HepG2 (cell line): ENCODE measurements around the gene MYOM1. TPM values are rescaled to one million over a fixed set of nuclear protein-coding genes. Genes with fewer than 3 reads are reported as not detected.

Experiments used
- ATAD3A ChIP-seq: sonication (generic); formaldehyde crosslinking; IDR thresholded peaks from 2 replicates; pipeline ENCODE4 v1.4.0; 2020; ENCODE audit warnings: missing genetic modification reagents
- CC2D1A ChIP-seq: sonication (generic); formaldehyde crosslinking; IDR thresholded peaks from 2 replicates; pipeline ENCODE4 v1.8.1; 2023; ENCODE audit warnings: mild to moderate bottlenecking, missing genetic modification reagents
- ERF ChIP-seq: IDR thresholded peaks from 2 replicates; pipeline ENCODE4 v1.6.1; 2018; ENCODE audit warnings: missing biosample characterization, missing genetic modification reagents
- FOXA1 ChIP-seq, 2 experiments: fragments of 450-650 bp in 1 of 2; sonication (generic) in 1 of 2; formaldehyde crosslinking in 1 of 2; IDR thresholded peaks; 2 replicates each; pipeline versions ENCODE4 v1.4.0 to v1.6.1; 2016 to 2020; ENCODE audit warnings: missing genetic modification reagents in 1 of 2
- HMG20B ChIP-seq: conservative IDR thresholded peaks from 2 replicates; pipeline ENCODE4 v1.6.1; 2016; ENCODE audit warnings: missing genetic modification reagents, missing compliant biosample characterization
- HNF4A ChIP-seq: sonication (generic); formaldehyde crosslinking; IDR thresholded peaks from 2 replicates; pipeline ENCODE4 v1.4.0; 2020; ENCODE audit warnings: missing genetic modification reagents
- MAFG ChIP-seq: sonication (generic); formaldehyde crosslinking; IDR thresholded peaks from 2 replicates; pipeline ENCODE4 v1.5.1; 2020; ENCODE audit warnings: mild to moderate bottlenecking, missing genetic modification reagents
- MEIS2 ChIP-seq: sonication (generic); formaldehyde crosslinking; IDR thresholded peaks from 2 replicates; pipeline ENCODE4 v1.9.0; 2021; ENCODE audit warnings: mild to moderate bottlenecking, missing genetic modification reagents
- MXI1 ChIP-seq: IDR thresholded peaks from 3 replicates; pipeline ENCODE4 v1.6.1; 2012; ENCODE audit warnings: low read depth, low read length, inconsistent platforms, borderline replicate concordance
- PAX8 ChIP-seq: sonication (generic); formaldehyde crosslinking; IDR thresholded peaks from 2 replicates; pipeline ENCODE4 v1.8.0; 2022; ENCODE audit warnings: mild to moderate bottlenecking, missing genetic modification reagents, borderline replicate concordance
- TGIF2 ChIP-seq: IDR thresholded peaks from 2 replicates; pipeline ENCODE4 v1.6.1; 2016; ENCODE audit warnings: control low read depth, missing compliant biosample characterization
- XRCC5 ChIP-seq: fragments of 200-400 bp; formaldehyde crosslinking; optimal IDR thresholded peaks from 2 replicates; pipeline ENCODE3; 2017; ENCODE audit warnings: mild to moderate bottlenecking, low read length
- YEATS2 ChIP-seq: sonication (generic); formaldehyde crosslinking; IDR thresholded peaks from 2 replicates; pipeline ENCODE4 v1.4.0; 2020; ENCODE audit warnings: missing genetic modification reagents, borderline replicate concordance
- ZNF484 ChIP-seq: sonication (generic); formaldehyde crosslinking; IDR thresholded peaks from 2 replicates; pipeline ENCODE4 v1.5.1; 2020; ENCODE audit warnings: mild to moderate bottlenecking, low read depth, missing genetic modification reagents, borderline replicate concordance
- ZNF549 ChIP-seq: sonication (generic); formaldehyde crosslinking; IDR thresholded peaks from 2 replicates; pipeline ENCODE4 v1.5.0; 2020; ENCODE audit warnings: missing genetic modification reagents
- ZNF556 ChIP-seq: sonication (generic); formaldehyde crosslinking; IDR thresholded peaks from 2 replicates; pipeline ENCODE4 v1.4.0; 2020; ENCODE audit warnings: mild to moderate bottlenecking, missing genetic modification reagents, borderline replicate concordance
- ZNF614 ChIP-seq: IDR thresholded peaks from 2 replicates; pipeline ENCODE4 v1.6.1; 2018; ENCODE audit warnings: missing biosample characterization, missing genetic modification reagents, inconsistent platforms, borderline replicate concordance
- ZNF724P ChIP-seq: sonication (generic); formaldehyde crosslinking; IDR thresholded peaks from 2 replicates; pipeline ENCODE4 v1.8.0; 2022; ENCODE audit warnings: missing genetic modification reagents, borderline replicate concordance
- ZNF776 ChIP-seq: sonication (generic); formaldehyde crosslinking; IDR thresholded peaks from 2 replicates; pipeline ENCODE4 v1.4.0; 2020; ENCODE audit warnings: mild to moderate bottlenecking, missing genetic modification reagents
- ZNF841 ChIP-seq: sonication (generic); formaldehyde crosslinking; IDR thresholded peaks from 2 replicates; pipeline ENCODE4 v1.8.1; 2023; ENCODE audit warnings: missing genetic modification reagents, borderline replicate concordance
- polyA plus RNA-seq, 8 experiments: library from polyadenylated mRNA; depleted of rRNA in 3 of 8; stranded (reverse) in 7 of 8; unstranded in 1 of 8; fragments of >200 nt; fragmentation: Illumina TruSeq in 4 of 8; extraction: Trizol in 4 of 8; gene quantifications; 2 replicates each; pipeline versions ENCODE4 v1.2.1 to v1.2.3, GENCODE V29; 2011 to 2016; ENCODE audit warnings: low read depth in 4 of 8, missing spikeins in 1 of 8, mixed read lengths in 1 of 8; ENCODE audit not compliant: insufficient read depth in 1 of 8
- total RNA-seq, 5 experiments: library from RNA; depleted of rRNA; stranded (reverse); fragments of >200 nt; fragmentation: Illumina TruSeq; extraction: Trizol; gene quantifications; 2 replicates each; pipeline ENCODE4 v1.2.3, GENCODE V29; 2016; ENCODE audit warnings: low read depth in 1 of 5
- TF ChIP-seq, protein P1 (sequence below): sonication (generic); formaldehyde crosslinking; IDR thresholded peaks from 2 replicates; pipeline ENCODE4 v1.4.0; 2020; ENCODE audit warnings: mild to moderate bottlenecking, missing genetic modification reagents
- TF ChIP-seq, protein P2 (sequence below): sonication (generic); formaldehyde crosslinking; IDR thresholded peaks from 2 replicates; pipeline ENCODE4 v1.8.1; 2023; ENCODE audit warnings: mild to moderate bottlenecking, missing genetic modification reagents
- TF ChIP-seq, protein P3 (sequence below): IDR thresholded peaks from 2 replicates; pipeline ENCODE4 v1.6.1; 2018; ENCODE audit warnings: missing genetic modification reagents, mild to moderate bottlenecking, missing compliant biosample characterization
- TF ChIP-seq, protein P4 (sequence below): sonication (generic); formaldehyde crosslinking; IDR thresholded peaks from 2 replicates; pipeline ENCODE4 v1.5.0; 2020; ENCODE audit warnings: mild to moderate bottlenecking, missing genetic modification reagents

Gene MYOM1
- total and polyA plus RNA-seq, 2 of the 13 experiments (the other 11 are each of a cell fraction or from before 2014, with no cell fraction given), result 0.46 to 0.98 TPM

DNA sequence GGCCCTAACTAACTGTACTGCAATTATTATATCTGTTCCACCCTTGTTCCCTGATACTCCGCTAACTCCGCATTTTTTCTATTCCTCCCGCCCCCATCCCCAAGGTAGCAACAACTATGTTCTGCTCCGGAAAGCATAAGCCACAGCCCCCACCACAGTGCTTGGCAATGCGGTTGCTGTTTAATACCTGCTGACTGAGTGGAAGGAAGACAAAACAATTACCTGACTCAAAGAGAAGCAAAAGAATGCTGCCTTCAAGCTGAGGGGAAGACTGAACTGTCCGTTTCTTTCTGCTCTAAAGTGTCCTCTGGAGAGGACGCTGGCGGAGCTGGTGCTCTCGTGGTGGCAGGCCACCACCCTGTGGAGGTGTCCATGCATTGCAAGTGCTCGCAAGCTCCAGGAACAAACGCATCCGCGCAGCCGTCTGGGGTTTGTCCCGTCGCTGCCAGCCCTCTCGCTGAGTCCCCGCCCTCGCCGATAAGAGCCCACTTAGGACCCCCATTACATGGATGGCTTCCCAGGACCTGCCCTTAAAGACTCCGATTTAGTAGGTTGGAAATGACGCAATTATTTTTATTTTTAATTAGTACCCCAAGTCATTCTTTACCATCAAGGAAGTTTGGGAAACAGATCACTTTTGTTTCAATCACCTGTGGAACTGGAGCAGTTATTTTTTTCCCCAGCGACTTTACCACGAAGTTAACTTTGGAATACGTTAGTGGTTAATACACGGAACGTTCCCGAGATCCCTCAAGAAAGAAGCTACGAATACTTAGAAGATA lies 26.3 kb upstream of the MYOM1 start (continued):
- TF ChIP-seq CC2D1A (CRISPR knock-in tag) (no peak), ZNF484 (CRISPR knock-in tag) (no peak), MEIS2 (CRISPR knock-in tag) (peak; percentile 62; the same call in 1 of the 2 replicates), ZNF614 (CRISPR knock-in tag) (0 out of 2 replicates have a peak, but pooled peaks have one; percentile 36), FOXA1 (IDR thresholded peaks at IDR 0.05) (no peak), FOXA1 (CRISPR knock-in tag; IDR thresholded peaks at IDR 0.05) (0 out of 2 replicates have a peak, but pooled peaks have one; percentile 28), ZNF556 (CRISPR knock-in tag) (0 out of 2 replicates have a peak, but pooled peaks have one; percentile 39), MXI1 (peak; percentile 60; the same call in 1 of the 3 replicates), HMG20B (CRISPR knock-in tag) (no peak), ZNF549 (CRISPR knock-in tag) (no peak), PAX8 (CRISPR knock-in tag) (no peak), MAFG (CRISPR knock-in tag) (no peak), HNF4A (CRISPR knock-in tag) (0 out of 2 replicates have a peak, but pooled peaks have one; percentile 16), YEATS2 (CRISPR knock-in tag) (0 out of 2 replicates have a peak, but pooled peaks have one; percentile 41), TGIF2 (CRISPR knock-in tag) (peak; percentile 64; the same call in 1 of the 2 replicates), ATAD3A (CRISPR knock-in tag) (no peak), ZNF724P (CRISPR knock-in tag) (no peak), ERF (CRISPR knock-in tag) (peak; percentile 65), ZNF841 (CRISPR knock-in tag) (no peak), ZNF776 (CRISPR knock-in tag) (no peak), XRCC5 (peak; percentile 77)
- TF ChIP-seq, protein P1, sequence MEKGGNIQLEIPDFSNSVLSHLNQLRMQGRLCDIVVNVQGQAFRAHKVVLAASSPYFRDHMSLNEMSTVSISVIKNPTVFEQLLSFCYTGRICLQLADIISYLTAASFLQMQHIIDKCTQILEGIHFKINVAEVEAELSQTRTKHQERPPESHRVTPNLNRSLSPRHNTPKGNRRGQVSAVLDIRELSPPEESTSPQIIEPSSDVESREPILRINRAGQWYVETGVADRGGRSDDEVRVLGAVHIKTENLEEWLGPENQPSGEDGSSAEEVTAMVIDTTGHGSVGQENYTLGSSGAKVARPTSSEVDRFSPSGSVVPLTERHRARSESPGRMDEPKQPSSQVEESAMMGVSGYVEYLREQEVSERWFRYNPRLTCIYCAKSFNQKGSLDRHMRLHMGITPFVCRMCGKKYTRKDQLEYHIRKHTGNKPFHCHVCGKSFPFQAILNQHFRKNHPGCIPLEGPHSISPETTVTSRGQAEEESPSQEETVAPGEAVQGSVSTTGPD (CRISPR knock-in tag), result peak; percentile 56; the same call in 1 of the 2 replicates
- TF ChIP-seq, protein P2, sequence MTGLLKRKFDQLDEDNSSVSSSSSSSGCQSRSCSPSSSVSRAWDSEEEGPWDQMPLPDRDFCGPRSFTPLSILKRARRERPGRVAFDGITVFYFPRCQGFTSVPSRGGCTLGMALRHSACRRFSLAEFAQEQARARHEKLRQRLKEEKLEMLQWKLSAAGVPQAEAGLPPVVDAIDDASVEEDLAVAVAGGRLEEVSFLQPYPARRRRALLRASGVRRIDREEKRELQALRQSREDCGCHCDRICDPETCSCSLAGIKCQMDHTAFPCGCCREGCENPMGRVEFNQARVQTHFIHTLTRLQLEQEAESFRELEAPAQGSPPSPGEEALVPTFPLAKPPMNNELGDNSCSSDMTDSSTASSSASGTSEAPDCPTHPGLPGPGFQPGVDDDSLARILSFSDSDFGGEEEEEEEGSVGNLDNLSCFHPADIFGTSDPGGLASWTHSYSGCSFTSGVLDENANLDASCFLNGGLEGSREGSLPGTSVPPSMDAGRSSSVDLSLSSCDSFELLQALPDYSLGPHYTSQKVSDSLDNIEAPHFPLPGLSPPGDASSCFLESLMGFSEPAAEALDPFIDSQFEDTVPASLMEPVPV (CRISPR knock-in tag), result peak; percentile 71; the same call in 1 of the 2 replicates
- TF ChIP-seq, protein P3, sequence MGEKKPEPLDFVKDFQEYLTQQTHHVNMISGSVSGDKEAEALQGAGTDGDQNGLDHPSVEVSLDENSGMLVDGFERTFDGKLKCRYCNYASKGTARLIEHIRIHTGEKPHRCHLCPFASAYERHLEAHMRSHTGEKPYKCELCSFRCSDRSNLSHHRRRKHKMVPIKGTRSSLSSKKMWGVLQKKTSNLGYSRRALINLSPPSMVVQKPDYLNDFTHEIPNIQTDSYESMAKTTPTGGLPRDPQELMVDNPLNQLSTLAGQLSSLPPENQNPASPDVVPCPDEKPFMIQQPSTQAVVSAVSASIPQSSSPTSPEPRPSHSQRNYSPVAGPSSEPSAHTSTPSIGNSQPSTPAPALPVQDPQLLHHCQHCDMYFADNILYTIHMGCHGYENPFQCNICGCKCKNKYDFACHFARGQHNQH (CRISPR knock-in tag), result peak; percentile 61; the same call in 1 of the 2 replicates
- TF ChIP-seq, protein P4, sequence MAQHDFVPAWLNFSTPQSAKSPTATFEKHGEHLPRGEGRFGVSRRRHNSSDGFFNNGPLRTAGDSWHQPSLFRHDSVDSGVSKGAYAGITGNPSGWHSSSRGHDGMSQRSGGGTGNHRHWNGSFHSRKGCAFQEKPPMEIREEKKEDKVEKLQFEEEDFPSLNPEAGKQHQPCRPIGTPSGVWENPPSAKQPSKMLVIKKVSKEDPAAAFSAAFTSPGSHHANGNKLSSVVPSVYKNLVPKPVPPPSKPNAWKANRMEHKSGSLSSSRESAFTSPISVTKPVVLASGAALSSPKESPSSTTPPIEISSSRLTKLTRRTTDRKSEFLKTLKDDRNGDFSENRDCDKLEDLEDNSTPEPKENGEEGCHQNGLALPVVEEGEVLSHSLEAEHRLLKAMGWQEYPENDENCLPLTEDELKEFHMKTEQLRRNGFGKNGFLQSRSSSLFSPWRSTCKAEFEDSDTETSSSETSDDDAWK, result no peak
